Endothelial cell of umbilical vein (primary cell): ENCODE measurements around the gene FAM81A. TPM values are rescaled to one million over a fixed set of nuclear protein-coding genes. Genes with fewer than 3 reads are reported as not detected.
A peak's percentile ranks its signal among the peaks of the same experiment; 100 is the strongest.

ENCODE experiments used
- BruUV-seq: library from RNA; stranded (reverse); fragments of 400-500 nt; replicated peaks from 2 replicates; lab custom pipeline; 2021; lab: Mats Ljungman, UMichigan
- CTCF ChIA-PET: fragments of 300-600, 350-600 bp; sonication (Branson Sonifier 250); formaldehyde crosslinking; loops from one replicate; lab custom pipeline; 2021; ENCODE audit warnings: antibody characterized with exemption, inconsistent platforms; lab: Charles Lee
- POLR2A ChIA-PET: fragments of 300-600, 350-600 bp; sonication (Branson Sonifier 250); formaldehyde crosslinking; loops from one replicate; lab custom pipeline; 2021; ENCODE audit warnings: antibody characterized with exemption, inconsistent platforms; lab: Charles Lee
- DNase-seq: peaks from one replicate; pipeline ENCODE4 v3.0.0-alpha.2; 2011; ENCODE audit warnings: low read depth, low spot score
- FAIRE-seq: peaks from 2 replicates; lab custom pipeline; 2011; peaks lifted over from hg19 to GRCh38; lab: Jason Lieb, UNC
- H2AFZ ChIP-seq: 2 replicates; pipeline ENCODE4 v1.6.0; 2012; ENCODE audit warnings: low read depth, low read length, control low read depth, inconsistent platforms
- H3K27ac ChIP-seq: 2 replicates; pipeline ENCODE4 v1.5.1; 2011; ENCODE audit warnings: low read depth, mild to moderate bottlenecking, control low read depth, low read length, moderate library complexity; ENCODE audit not compliant: insufficient read depth
- H3K27me3 ChIP-seq, 2 experiments: 2 replicates each; pipeline versions ENCODE4 v1.6.0 to v1.6.1; 2011; ENCODE audit warnings: low read length in 2 of 2, mixed read lengths in 1 of 2; ENCODE audit not compliant: control insufficient read depth in 2 of 2, insufficient read depth in 2 of 2
- H3K36me3 ChIP-seq, 2 experiments: 2 replicates in 1 of 2; 3 replicates in 1 of 2; pipeline ENCODE4 v1.5.1; 2011; ENCODE audit warnings: low read length in 2 of 2, mild to moderate bottlenecking in 1 of 2, moderate library complexity in 1 of 2; ENCODE audit not compliant: control insufficient read depth in 2 of 2, insufficient read depth in 2 of 2; ENCODE audit errors: extremely low read depth in 1 of 2
- H3K4me1 ChIP-seq: 3 replicates; pipeline ENCODE4 v1.5.1; 2011; ENCODE audit warnings: mild to moderate bottlenecking, low read length; ENCODE audit not compliant: control insufficient read depth, insufficient read depth; ENCODE audit errors: extremely low read depth
- H3K4me2 ChIP-seq: 2 replicates; pipeline ENCODE4 v1.6.1; 2011; ENCODE audit warnings: low read length, control low read depth, mixed read lengths; ENCODE audit not compliant: insufficient read depth
- H3K4me3 ChIP-seq, 3 experiments: fragments of 200-600 bp in 1 of 3; sonication (generic), shearing (Covaris generic) in 1 of 3; replicated peaks in 1 of 3; 2 replicates each; pipeline ENCODE4 v1.5.1; 2011 to 2016; ENCODE audit warnings: control low read depth in 3 of 3, low read length in 3 of 3, mild to moderate bottlenecking in 2 of 3, inconsistent platforms in 1 of 3, low read depth in 1 of 3, moderate library complexity in 1 of 3; ENCODE audit not compliant: insufficient read depth in 1 of 3
- H3K79me2 ChIP-seq: 2 replicates; pipeline ENCODE4 v1.6.0; 2012; ENCODE audit warnings: low read length, inconsistent platforms; ENCODE audit not compliant: control insufficient read depth, insufficient read depth
- H3K9ac ChIP-seq: replicated peaks from 2 replicates; pipeline ENCODE3; 2011; ENCODE audit warnings: low read length, control low read depth; ENCODE audit not compliant: insufficient read depth; ENCODE audit errors: extremely low read depth
- H3K9me1 ChIP-seq: replicated peaks from 3 replicates; pipeline ENCODE4 v1.6.0; 2011; ENCODE audit warnings: mild to moderate bottlenecking, low read length; ENCODE audit not compliant: control insufficient read depth, insufficient read depth; ENCODE audit errors: extremely low read depth
- H3K9me3 ChIP-seq: replicated peaks from 2 replicates; pipeline ENCODE4 v1.5.1; 2012; ENCODE audit warnings: low read length, inconsistent platforms; ENCODE audit not compliant: control insufficient read depth, insufficient read depth
- H4K20me1 ChIP-seq: replicated peaks from 2 replicates; pipeline ENCODE3; 2011; ENCODE audit warnings: mild to moderate bottlenecking, low read length; ENCODE audit not compliant: control insufficient read depth, insufficient read depth; ENCODE audit errors: extremely low read depth
- EZH2 ChIP-seq: IDR thresholded peaks from 2 replicates; pipeline ENCODE4 v1.6.1; 2012; ENCODE audit warnings: borderline replicate concordance, low read depth, mild to moderate bottlenecking, moderate library complexity, low read length, inconsistent platforms; ENCODE audit not compliant: severe bottlenecking
- FOS ChIP-seq: IDR thresholded peaks from 2 replicates; pipeline ENCODE4 v1.6.1; 2011; ENCODE audit warnings: mild to moderate bottlenecking, low read length, moderate library complexity, borderline replicate concordance; ENCODE audit not compliant: insufficient read depth
- GATA2 ChIP-seq: IDR thresholded peaks from 2 replicates; pipeline ENCODE4 v1.7.0; 2011; ENCODE audit warnings: low read depth, mild to moderate bottlenecking, moderate library complexity, mixed read lengths, low read length; ENCODE audit not compliant: insufficient read length, insufficient read depth
- JUN ChIP-seq: IDR thresholded peaks from 2 replicates; pipeline ENCODE4 v1.6.1; 2011; ENCODE audit warnings: borderline replicate concordance, low read depth; ENCODE audit not compliant: insufficient read length, insufficient read depth
- MYC ChIP-seq: IDR thresholded peaks from one replicate; pipeline ENCODE4 v1.6.1; 2011; ENCODE audit warnings: mild to moderate bottlenecking, low read depth, low read length
- POLR2A ChIP-seq: IDR thresholded peaks from 2 replicates; pipeline ENCODE4 v1.6.1; 2012; ENCODE audit warnings: low read depth, mild to moderate bottlenecking, control low read depth, low read length
- POLR2AphosphoS5 ChIP-seq: IDR thresholded peaks from 2 replicates; pipeline ENCODE4 v1.6.1; 2012; ENCODE audit warnings: low read depth, mild to moderate bottlenecking, control low read depth, low read length, moderate library complexity; ENCODE audit not compliant: insufficient read depth
- dilution Hi-C: fragments of 300-500 bp; cut with MboI; formaldehyde crosslinking; loops from one replicate; pipeline ENCODE4 v1.15.0; 2019; ENCODE audit warnings: low sequenced_read_pairs; ENCODE audit not compliant: extremely low pct_ligation_motif_present
- intact Hi-C: fragments of 100-400 bp; cut with micrococcal nuclease; formaldehyde crosslinking; loops from one replicate; pipeline ENCODE4 v1.10.0; 2022
- polyA plus RNA-seq, 4 experiments: library from polyadenylated mRNA; depleted of rRNA in 3 of 4; stranded (reverse) in 3 of 4; unstranded in 1 of 4; fragments of >200 nt; gene quantifications; 2 replicates each; pipeline versions ENCODE4 v1.2.1 to v1.2.3, GENCODE V29; 2011 to 2012; ENCODE audit warnings: missing spikeins in 1 of 4
- total RNA-seq: library from RNA; stranded (reverse); gene quantifications from 2 replicates; pipeline ENCODE4 v1.2.3, GENCODE V29; 2021
- TF ChIP-seq, protein P1 (sequence below), 2 donors: IDR thresholded peaks; 1 replicate in 1 of 2; 2 replicates in 1 of 2; pipeline ENCODE4 v1.5.1; 2011; ENCODE audit warnings: low read length in 2 of 2, mild to moderate bottlenecking in 2 of 2, moderate library complexity in 2 of 2, control low read depth in 1 of 2, inconsistent platforms in 1 of 2, low read depth in 1 of 2; ENCODE audit not compliant: insufficient read depth in 1 of 2; ENCODE audit errors: extremely low read depth in 1 of 2
- TF ChIP-seq, protein P2 (sequence below): IDR thresholded peaks from 2 replicates; pipeline ENCODE4 v1.6.1; 2011; ENCODE audit not compliant: insufficient read depth, insufficient read length

FAM81A gene
- total and polyA plus RNA-seq, 2 donors (not counting 3 experiments of a cell fraction or from before 2014, with no cell fraction given) = 0.28 to 1.2 TPM

DNA sequence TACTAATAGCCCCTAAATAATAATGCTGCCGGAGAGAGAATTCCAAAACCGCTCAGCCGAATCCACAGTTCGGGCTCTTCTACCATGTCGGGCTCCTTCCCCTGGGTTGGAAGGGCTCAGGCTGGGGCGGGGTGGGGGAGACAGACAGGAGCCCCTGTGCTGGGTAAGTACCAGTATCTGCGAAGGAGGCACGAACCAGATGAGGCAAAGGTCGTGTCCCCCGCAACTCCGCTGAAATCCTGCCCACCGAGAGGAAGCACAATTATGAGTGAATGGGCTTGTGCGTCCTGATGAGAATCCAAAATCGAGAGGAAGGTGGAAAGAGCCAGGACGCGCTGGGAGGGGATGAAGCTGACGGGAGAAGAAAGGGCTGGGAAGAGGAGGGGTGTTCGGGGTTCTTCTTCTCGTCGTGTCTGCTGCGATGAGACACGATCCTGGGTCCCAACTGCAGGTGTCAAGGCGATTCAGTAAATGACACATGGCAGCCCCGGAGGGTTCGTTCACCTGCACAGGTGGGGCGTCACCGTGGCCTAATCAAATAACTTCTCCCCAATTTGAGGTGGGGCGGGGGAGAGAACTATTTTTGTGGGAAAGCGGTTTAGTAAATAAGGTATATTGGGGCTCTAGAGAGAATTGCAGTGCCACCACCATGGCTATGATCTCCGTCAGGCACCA is 707 bp upstream of the FAM81A start:
- intact Hi-C loops (no loop called here), dilution Hi-C loops (no loop called here)
- peaks cover 32 to 34% of the 10 kb centered on the region in 2 experiments for H3K27me3 ChIP-seq
- TF ChIP-seq EZH2 (peak; percentile 79), POLR2AphosphoS5 (no peak)
- POLR2A ChIA-PET = no interaction called here
- H3K36me3 ChIP-seq = no peaks in the 10 kb centered on the region
- BruUV-seq = no TSS peak
- H2AFZ ChIP-seq = peak overlapping the region; percentile 80
- peak overlapping the region; percentile 78 for H3K4me2 ChIP-seq
- DNase-seq (no peak), FAIRE-seq (no peak)
- peak overlapping the region in 2 of 3 experiments; percentile 34 to 57 for H3K4me3 ChIP-seq
- no peak overlapping the region for H3K27ac ChIP-seq
- CTCF ChIA-PET = interaction anchor here (1.0 kb wide), 1 partner anchor 16 kb away, joined by 5 read pairs; no protein-coding TSS in a partner anchor
- no peaks in the 10 kb centered on the region for H4K20me1 ChIP-seq
- no peak overlapping the region for H3K9ac ChIP-seq
- H3K4me1 ChIP-seq = peaks cover 10% of the 10 kb centered on the region
- H3K9me1 ChIP-seq = no peaks in the 10 kb centered on the region
- H3K79me2 ChIP-seq = no peaks in the 10 kb centered on the region
- H3K9me3 ChIP-seq = no peaks in the 10 kb centered on the region

DNA sequence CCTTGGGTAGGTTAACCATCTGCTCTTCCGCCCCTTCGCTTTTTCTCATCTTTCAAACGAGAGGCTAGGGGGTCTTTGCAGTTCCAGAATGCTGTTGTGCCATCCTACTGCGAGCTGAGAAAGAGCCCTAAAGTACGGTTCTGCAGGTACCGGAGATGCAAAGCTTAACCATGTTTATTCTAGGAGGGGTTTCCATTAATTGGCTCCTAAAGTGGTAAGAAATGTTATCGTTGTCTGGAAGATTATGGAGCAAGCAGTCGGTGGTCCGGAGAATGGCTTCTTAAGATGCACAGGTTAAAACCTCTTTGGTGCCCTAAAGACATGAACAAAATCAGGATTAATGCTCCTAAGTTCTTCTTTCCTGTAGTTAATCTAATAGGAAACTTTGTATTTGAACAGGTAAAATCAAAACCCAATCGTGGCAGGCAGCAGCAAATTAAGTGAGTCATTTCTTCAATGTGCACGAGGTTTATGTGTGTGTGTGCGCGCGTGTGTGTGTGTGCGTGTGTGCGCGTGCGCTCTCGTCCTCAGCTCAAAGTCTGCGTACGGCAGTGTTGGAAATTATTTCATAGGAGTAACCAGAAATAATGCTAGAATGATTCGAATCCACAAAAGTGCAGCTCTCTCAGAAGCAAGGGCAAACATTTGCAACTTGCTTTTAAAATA is 772 bp downstream of the FAM81A start:
- no peaks in the 10 kb centered on the region for H3K79me2 ChIP-seq
- no peak overlapping the region for H3K9ac ChIP-seq
- no TSS peak for BruUV-seq
- FAIRE-seq (no peak), DNase-seq (no peak)
- H2AFZ ChIP-seq = peak overlapping the region; percentile 65
- dilution Hi-C loops = no loop called here
- ChIA-PET POLR2A (no interaction called here), CTCF (interaction anchor here (1.0 to 1.3 kb wide), 2 partner anchors 12 to 17 kb away, joined by 3 to 5 read pairs; no protein-coding TSS in a partner anchor)
- H3K36me3 ChIP-seq = no peaks in the 10 kb centered on the region
- peaks cover 31 to 32% of the 10 kb centered on the region in 2 experiments for H3K27me3 ChIP-seq
- H3K9me3 ChIP-seq = no peaks in the 10 kb centered on the region
- peak overlapping the region; percentile 40 for H3K4me2 ChIP-seq
- intact Hi-C loops = no loop called here
- TF ChIP-seq JUN = no peak
- no peak for TF ChIP-seq FOS
- no peak for TF ChIP-seq GATA2
- TF ChIP-seq POLR2A = no peak
- no peak for TF ChIP-seq POLR2AphosphoS5
- TF ChIP-seq EZH2 = no peak
- TF ChIP-seq, protein P1, sequence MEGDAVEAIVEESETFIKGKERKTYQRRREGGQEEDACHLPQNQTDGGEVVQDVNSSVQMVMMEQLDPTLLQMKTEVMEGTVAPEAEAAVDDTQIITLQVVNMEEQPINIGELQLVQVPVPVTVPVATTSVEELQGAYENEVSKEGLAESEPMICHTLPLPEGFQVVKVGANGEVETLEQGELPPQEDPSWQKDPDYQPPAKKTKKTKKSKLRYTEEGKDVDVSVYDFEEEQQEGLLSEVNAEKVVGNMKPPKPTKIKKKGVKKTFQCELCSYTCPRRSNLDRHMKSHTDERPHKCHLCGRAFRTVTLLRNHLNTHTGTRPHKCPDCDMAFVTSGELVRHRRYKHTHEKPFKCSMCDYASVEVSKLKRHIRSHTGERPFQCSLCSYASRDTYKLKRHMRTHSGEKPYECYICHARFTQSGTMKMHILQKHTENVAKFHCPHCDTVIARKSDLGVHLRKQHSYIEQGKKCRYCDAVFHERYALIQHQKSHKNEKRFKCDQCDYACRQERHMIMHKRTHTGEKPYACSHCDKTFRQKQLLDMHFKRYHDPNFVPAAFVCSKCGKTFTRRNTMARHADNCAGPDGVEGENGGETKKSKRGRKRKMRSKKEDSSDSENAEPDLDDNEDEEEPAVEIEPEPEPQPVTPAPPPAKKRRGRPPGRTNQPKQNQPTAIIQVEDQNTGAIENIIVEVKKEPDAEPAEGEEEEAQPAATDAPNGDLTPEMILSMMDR (IDR thresholded peaks at IDR 0.05; ENCODE audit: extremely low read depth in 1 of 2, insufficient read depth in 1 of 2, low read depth in 1 of 2, low read length in 2 of 2) = no peak
- TF ChIP-seq, protein P2, sequence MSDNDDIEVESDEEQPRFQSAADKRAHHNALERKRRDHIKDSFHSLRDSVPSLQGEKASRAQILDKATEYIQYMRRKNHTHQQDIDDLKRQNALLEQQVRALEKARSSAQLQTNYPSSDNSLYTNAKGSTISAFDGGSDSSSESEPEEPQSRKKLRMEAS = no peak
- TF ChIP-seq MYC = no peak
- H3K9me1 ChIP-seq = no peaks in the 10 kb centered on the region
- peak overlapping the region in 2 of 3 experiments; percentile 24 to 30 for H3K4me3 ChIP-seq
- H3K4me1 ChIP-seq = peaks cover 10% of the 10 kb centered on the region
- no peaks in the 10 kb centered on the region for H4K20me1 ChIP-seq
- no peak overlapping the region for H3K27ac ChIP-seq
